Measurements from ENCODE around the gene TMTC1. TPM values are rescaled to one million over a fixed set of nuclear protein-coding genes. Genes with fewer than 3 reads are reported as not detected.

The TMTC1 gene
- total and polyA plus RNA-seq, 10 donors = 3.4 to 210 (median 137) TPM

DNA sequence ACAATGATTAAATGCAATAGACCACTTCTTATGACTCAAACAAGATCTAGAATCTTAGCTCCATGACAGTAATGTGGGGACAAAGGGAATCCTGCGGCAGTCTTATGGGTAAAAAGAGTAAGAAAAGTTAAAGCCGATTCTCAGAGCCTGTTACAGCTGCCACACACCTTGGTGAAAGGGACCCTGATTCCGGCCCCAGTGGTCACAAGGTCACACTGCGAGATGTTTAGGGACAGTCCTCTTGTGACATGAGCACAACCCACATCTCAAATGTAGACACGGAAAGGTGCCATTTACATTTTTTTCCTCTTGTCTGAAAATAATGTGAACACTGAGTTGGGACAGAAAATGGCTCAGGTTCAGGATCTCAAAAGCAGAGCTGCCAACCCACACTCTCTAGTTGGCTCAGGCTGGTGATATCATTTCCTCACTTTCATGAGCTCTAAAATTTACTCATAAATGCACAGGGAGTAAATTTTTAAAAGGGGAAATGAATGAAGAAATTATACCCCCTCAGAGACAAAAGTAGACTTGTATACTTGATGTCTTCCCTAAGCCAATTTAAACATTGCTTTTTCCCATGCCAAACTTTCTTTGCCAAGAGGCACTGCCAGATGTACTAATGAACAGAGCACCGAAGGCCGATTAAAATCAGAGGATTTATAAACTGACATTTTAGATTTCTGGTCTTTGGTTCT, 173.1 kb downstream of the TMTC1 start:
- WGBS, 5 donors = 82 to 91% (median 89%) methylated on average over 7 of the region's 7 CpGs
- peaks cover 0 to 18% (median 0%) of the 10 kb centered on the region in 6 donors for H3K36me3 ChIP-seq
- peaks cover 0 to 11% (median 3%) of the 10 kb centered on the region in 6 donors for H3K4me1 ChIP-seq
- intact Hi-C loops (cut with DNase I; ENCODE audit: low total_unique reads) = no loop called here
- no peaks in the 10 kb centered on the region for H3K9me3 ChIP-seq
- no peak overlapping the region for H3K4me3 ChIP-seq
- TF ChIP-seq POLR2A (IDR thresholded peaks at IDR 0.05) (no peak), POLR2AphosphoS5 (IDR thresholded peaks at IDR 0.05) (no peak)
- TF ChIP-seq, protein P1, sequence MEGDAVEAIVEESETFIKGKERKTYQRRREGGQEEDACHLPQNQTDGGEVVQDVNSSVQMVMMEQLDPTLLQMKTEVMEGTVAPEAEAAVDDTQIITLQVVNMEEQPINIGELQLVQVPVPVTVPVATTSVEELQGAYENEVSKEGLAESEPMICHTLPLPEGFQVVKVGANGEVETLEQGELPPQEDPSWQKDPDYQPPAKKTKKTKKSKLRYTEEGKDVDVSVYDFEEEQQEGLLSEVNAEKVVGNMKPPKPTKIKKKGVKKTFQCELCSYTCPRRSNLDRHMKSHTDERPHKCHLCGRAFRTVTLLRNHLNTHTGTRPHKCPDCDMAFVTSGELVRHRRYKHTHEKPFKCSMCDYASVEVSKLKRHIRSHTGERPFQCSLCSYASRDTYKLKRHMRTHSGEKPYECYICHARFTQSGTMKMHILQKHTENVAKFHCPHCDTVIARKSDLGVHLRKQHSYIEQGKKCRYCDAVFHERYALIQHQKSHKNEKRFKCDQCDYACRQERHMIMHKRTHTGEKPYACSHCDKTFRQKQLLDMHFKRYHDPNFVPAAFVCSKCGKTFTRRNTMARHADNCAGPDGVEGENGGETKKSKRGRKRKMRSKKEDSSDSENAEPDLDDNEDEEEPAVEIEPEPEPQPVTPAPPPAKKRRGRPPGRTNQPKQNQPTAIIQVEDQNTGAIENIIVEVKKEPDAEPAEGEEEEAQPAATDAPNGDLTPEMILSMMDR (IDR thresholded peaks at IDR 0.05 in 8 of 11, conservative IDR thresholded peaks at IDR 0.05 in 3 of 11) = no peak
- H3K27me3 ChIP-seq (replicated peaks in 1 of 7) = no peaks in the 10 kb centered on the region
- no peak for DNase-seq
- H3K27ac ChIP-seq = peak overlapping the region in 1 of 8 donors; percentile 37

DNA sequence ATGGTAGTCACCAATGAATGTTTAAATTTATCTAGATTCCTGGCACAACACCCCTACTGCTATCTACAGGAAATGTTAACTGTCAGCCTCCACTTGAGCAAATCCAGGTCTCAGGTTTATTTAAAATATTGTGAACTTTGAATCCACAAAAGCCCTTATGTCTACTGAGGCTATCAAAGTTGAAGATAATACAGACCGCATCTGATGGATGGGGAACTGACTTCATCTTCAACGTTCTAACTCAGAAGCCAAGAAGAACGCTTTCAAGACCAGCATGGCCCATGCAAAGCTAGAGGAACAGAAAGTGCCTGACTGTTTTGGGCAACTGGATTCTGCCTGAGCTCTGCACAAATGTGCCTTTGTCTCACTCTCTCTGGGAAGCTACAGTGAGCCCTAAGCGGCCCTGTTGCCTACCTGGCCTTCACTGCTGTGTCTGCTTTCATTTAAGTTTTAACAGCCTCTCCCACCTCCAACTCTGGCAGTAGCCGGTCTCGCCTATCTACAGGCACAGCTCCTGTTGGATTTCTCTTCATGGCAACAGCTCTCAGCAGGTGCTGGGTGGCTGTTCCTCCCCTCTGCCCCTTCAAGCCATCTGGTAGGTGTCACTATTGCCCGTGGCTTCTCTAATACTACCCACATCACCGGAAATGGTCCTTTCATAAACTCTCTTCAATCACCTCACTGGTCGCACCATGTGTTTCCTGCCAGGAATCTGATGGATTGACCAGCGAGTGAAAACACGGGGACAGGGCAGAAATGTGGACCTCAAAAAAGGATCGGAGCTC, 174.1 kb downstream of the TMTC1 start:
- intact Hi-C loops (cut with DNase I; ENCODE audit: low total_unique reads) = no loop called here
- Histone ChIP-seq H3K27ac (peak overlapping the region in 3 of 8 donors; percentile 2 to 54 (median 37)), H3K9me3 (no peaks in the 10 kb centered on the region), H3K4me3 (no peak overlapping the region), H3K27me3 (replicated peaks in 1 of 7) (no peaks in the 10 kb centered on the region), H3K4me1 (peaks cover 0 to 11% (median 3%) of the 10 kb centered on the region in 6 donors), H3K36me3 (peaks cover 0 to 10% (median 0%) of the 10 kb centered on the region in 6 donors)
- TF ChIP-seq POLR2A (IDR thresholded peaks at IDR 0.05) (no peak), POLR2AphosphoS5 (IDR thresholded peaks at IDR 0.05) (no peak)
- TF ChIP-seq, protein P1 (IDR thresholded peaks at IDR 0.05 in 8 of 11, conservative IDR thresholded peaks at IDR 0.05 in 3 of 11) = no peak
- WGBS, 5 donors = 59 to 71% (median 66%) methylated on average over 11 to 12 of the region's 12 CpGs
- DNase-seq = no peak

GRCh38 chr12:29608581-29608980, 175.2 kb downstream of the TMTC1 start:
- 62 to 84% (median 68%) methylated on average over 7 of the region's 7 CpGs for WGBS, 5 donors
- TF ChIP-seq, protein P1 (IDR thresholded peaks at IDR 0.05 in 8 of 11, conservative IDR thresholded peaks at IDR 0.05 in 3 of 11) = no peak
- TF ChIP-seq POLR2A (IDR thresholded peaks at IDR 0.05) (no peak), POLR2AphosphoS5 (IDR thresholded peaks at IDR 0.05) (no peak)
- peaks cover 0 to 11% (median 5%) of the 10 kb centered on the region in 6 donors for H3K4me1 ChIP-seq
- no peaks in the 10 kb centered on the region for H3K27me3 ChIP-seq (replicated peaks in 1 of 7)
- intact Hi-C loops (cut with DNase I; ENCODE audit: low total_unique reads) = no loop called here
- peak overlapping the region in 2 of 8 donors; percentile 37 to 54 for H3K27ac ChIP-seq
- DNase-seq = no peak
- H3K9me3 ChIP-seq = no peaks in the 10 kb centered on the region
- H3K4me3 ChIP-seq = no peak overlapping the region
- peaks cover 0 to 10% (median 0%) of the 10 kb centered on the region in 6 donors for H3K36me3 ChIP-seq

DNA sequence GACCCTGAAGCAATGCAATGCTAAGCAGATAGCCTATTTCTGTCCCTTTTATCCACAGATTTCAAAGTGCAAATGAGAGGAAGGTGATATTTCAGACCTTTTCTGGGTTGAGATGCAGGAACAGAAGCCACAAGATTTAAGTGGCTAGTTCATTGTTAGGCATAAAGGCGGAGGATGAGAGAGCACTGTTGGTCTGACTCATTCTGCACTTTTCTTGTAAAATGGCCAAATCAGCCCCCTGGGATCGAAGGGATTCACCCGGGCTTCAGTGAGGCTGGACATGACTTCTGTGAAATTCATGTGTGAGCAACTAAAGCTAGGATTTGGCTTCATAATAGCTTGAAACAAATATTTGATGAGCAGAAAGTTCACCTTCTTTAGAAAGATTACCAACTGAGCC, 184.4 kb downstream of the TMTC1 start:
- peaks cover 0 to 22% (median 2%) of the 10 kb centered on the region in 6 donors for H3K4me1 ChIP-seq

More for the DNA sequence above, 184.4 kb downstream of the TMTC1 start:
- no peak overlapping the region for H3K4me3 ChIP-seq
- 49 to 86% (median 77%) methylated on average over 3 of the region's 3 CpGs for WGBS, 5 donors
- TF ChIP-seq, protein P1 (IDR thresholded peaks at IDR 0.05 in 8 of 11, conservative IDR thresholded peaks at IDR 0.05 in 3 of 11) = no peak
- TF ChIP-seq POLR2AphosphoS5 (IDR thresholded peaks at IDR 0.05) = no peak
- no peak for TF ChIP-seq POLR2A (IDR thresholded peaks at IDR 0.05)
- no peaks in the 10 kb centered on the region for H3K9me3 ChIP-seq
- no peak for DNase-seq
- intact Hi-C loops (cut with DNase I; ENCODE audit: low total_unique reads) = no loop called here
- no peaks in the 10 kb centered on the region for H3K27me3 ChIP-seq (replicated peaks in 1 of 7)
- peaks cover 0 to 15% (median 0%) of the 10 kb centered on the region in 6 donors for H3K36me3 ChIP-seq
- H3K27ac ChIP-seq = peak overlapping the region in 3 of 8 donors; percentile 4 to 46 (median 16)

Data from spleen (tissue), 11 donors.